ENCODE data around the gene ABHD18.
A peak's percentile ranks its signal among the peaks of the same experiment; 100 is the strongest.
"Not testable (repeated sequence)": the region's sequence is repeated elsewhere in the genome, so short reads cannot be mapped to it uniquely, and the experiment has no call there.

ABHD18 gene

GRCh38 chr4:127965062-127965802 is at the start of gene ABHD18, which contains the start of gene MFSD8:
ABHD18 (plus strand) TSS chr4:127965406; CDS start chr4:127982956, 17,550 bp downstream.
MFSD8 (minus strand) TSS chr4:127965173; CDS start chr4:127965133, 40 bp downstream.
- DNase-seq (ENCODE audit: low read depth) = peak; percentile 93

DNA sequence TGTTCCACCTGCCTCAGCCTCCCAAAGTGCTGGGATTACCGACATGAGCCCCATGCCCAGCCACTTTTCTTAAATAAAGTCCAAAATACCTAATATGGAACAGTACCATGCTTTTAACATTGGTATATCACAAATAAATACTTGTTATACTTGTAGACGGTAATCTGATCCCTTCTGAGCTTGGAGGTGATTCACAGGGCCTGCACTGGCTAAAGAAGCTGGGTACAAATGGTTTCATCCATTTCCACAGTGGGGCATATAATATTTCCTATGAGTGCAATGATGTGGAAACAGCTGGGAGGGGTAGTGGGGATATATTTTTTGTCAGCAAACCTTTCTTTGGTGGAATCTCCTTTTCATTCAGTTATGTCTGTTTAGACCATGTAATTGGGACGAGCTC is 48.7 kb upstream of the ABHD18 start:
- no peak for DNase-seq (ENCODE audit: low read depth)

DNA sequence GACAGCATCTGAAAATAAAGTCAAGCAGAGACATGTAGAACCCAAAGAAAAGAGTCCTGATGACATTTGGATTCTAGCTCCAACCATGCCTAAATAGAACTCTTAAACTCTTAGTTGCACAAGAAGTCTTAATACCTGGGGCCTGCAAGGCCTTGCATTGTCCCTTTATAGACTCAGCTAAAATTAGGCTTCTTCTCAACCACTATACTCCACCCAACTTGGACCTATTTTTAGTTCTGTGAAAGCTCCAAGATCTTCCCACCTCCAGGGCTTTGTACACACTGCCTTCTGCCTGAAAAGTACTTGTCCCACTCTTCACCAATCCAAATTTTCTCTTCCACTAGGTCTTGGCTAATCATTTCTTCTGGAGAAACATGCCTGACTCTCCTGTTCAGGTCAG is 48.1 kb upstream of the ABHD18 start:
- DNase-seq (ENCODE audit: low read depth) = no peak

DNA sequence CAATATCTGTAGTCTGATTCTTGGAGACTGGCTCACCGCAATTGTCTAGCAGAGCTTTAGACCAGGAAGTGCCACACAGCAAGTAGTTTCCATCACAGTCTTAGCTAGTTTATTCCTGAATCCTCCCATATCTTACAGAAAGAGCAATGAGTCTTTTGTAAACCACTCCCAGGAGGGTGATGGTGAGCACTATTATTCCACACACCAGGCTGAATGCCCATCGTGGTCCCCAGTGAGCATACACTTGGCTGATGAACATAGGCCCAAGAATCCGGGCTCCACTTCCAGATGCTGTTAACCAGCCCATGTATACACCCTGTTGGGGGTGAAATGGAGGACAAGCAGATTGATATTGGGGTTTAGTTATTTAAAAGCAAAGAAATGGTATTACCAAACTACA is 44.7 kb upstream of the ABHD18 start:
- no peak for DNase-seq (ENCODE audit: low read depth)

DNA sequence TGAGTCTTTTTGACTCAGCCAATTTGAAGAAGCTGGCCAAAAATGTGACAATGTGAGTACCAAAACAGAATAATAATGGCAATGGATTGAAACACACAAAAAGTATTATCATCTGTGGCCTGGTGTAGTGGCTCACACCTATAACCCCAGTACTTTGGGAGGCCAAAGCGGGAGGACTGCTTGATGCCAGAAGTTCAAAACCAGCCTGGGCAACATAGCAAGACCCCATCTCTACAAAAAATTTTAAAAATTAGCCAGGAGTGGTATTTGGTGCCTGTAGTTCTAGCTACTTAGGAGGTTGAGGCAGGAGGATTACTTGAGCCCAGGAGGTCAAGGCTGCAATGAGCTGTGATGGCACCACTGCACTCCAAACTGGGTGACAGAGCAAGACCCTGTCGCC is 43.0 kb upstream of the ABHD18 start:
- no peak for DNase-seq (ENCODE audit: low read depth)

DNA sequence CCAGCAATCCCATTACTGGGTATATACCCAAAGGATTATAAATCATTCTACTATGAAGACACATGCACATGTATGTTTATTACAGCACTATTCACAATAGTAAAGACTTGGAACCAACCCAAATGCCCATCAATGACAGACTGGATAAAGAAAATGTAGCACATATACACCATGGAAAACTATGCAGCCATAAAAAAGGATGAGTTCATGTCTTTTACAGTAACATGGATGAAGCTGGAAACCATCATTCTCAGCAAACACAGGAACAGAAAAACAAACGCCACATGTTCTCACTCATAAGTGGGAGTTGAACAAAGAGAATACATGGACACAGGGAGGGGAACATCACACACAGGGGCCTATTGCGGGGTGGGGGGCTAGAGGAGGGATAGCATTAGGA is 39.5 kb upstream of the ABHD18 start:
- DNase-seq (ENCODE audit: low read depth) = not testable (repeated sequence)

- no peak for DNase-seq (ENCODE audit: low read depth)
These were observed 35.0 kb upstream of the ABHD18 start for GRCh38 chr4:127930175-127930574.

DNA sequence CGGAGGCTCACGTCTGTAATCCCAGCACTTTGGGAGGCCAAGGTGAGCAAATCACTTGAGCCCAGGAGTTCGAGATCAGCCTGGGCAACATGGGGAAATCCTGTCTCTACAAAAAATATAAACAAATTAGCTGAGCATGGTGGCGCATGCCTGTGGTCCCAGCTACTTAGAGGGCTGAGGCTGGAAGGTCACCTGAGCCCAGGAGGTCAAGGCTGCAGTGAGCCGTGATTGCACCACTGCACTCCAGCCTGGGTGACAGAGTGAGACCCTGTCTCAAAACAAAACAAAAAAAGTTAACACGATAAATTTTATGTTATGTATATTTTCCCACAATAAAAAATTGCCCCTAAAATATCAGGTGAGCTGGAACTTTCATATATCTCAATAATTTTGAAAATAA is 33.4 kb upstream of the ABHD18 start:
- not testable (repeated sequence) for DNase-seq (ENCODE audit: low read depth)

GRCh38 chr4:127936974-127937373 is 28.2 kb upstream of the ABHD18 start:
- DNase-seq (ENCODE audit: low read depth) = peak; percentile 19

- no peak for DNase-seq (ENCODE audit: low read depth)
These were observed 8.1 kb upstream of the ABHD18 start for GRCh38 chr4:127957105-127957504.

GRCh38 chr4:127959794-127960193 is 5.4 kb upstream of the ABHD18 start:
- no peak for DNase-seq (ENCODE audit: low read depth)

- not testable (repeated sequence) for DNase-seq (ENCODE audit: low read depth)
These were observed 1.4 kb upstream of the ABHD18 start for GRCh38 chr4:127963633-127964398.

DNA sequence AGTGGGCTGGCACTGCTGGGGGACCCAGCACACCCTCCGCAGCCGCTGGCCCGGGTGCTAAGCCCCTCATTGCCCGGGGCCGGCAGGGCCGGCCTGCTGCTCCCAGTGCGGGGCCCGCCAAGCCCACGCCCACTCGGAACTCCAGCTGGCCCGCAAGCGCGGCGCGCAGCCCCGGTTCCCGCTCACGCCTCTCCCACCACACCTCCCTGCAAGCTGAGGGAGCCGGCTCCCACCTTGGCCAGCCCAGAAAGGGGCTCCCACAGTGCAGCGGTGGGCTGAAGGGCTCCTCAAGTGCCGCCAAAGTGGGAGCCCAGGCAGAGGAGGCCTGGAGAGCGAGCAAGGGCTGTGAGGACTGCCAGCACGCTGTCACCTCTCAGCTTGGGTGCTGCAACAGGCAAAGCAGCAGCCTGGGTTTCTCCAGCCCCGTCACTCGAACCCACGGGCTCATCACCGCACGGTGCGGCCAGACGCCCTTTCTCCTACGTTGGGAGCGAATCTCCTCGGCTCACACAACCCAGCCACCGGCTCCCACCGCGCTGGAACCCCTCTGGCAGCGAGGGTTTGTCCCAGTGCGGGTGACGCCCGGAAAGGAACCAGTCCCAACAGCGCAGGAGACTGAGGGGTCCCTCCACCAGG is 662 bp upstream of the ABHD18 start:
- DNase-seq (ENCODE audit: low read depth) = not testable (repeated sequence)

DNA sequence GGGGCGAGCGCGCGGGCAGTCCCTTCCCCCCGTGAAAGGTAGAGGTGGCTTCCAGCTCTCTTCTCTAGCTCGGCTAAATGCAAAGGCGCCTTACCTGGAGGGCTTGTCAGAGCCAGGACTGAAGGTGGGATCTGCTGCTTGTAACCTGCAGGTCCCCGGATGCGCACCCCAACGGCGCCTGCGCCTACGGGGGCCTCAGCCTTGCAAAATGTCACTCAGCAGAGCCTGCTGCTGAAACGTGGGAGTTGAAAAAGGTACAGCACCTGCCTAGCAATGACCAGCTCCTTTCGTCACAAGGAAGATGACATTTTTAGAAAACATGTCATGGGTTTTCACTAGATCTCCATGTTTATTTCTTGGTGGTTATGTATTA is 583 bp downstream of the ABHD18 start:
- peak; percentile 6 for DNase-seq (ENCODE audit: low read depth)

DNA sequence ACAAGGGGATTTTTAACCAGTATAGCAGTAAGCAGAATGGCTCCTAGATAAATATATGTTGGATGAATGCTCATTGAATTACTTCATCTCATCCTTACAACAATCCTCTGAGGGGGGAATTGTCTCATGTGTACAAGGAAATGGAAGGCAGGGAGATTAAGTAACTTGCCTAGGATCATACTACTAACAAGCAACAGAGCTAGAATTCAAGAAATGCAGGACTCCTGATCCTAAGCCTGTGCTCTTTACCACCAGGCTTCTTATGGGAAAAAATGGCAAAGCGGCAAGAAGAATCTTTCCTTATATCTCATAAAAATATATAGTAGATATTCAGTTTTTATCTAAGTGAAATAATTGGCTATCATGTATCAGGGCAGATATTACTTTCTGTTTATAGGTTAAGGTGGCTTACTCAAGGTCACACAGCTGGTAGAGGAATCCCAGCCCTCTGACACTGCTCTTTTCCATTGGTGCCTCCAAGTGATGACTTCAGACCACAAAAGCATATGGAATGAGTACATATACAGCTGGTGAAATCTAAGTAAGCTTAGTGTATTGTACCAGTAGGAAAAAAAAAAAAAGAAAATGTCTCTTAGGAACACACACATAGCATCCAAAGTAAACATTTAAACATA is 2.1 kb downstream of the ABHD18 start:
- DNase-seq (ENCODE audit: low read depth) = peak; percentile 43

- DNase-seq (ENCODE audit: low read depth) = no peak
These were observed 3.4 kb downstream of the ABHD18 start for GRCh38 chr4:127968586-127968985.

DNA sequence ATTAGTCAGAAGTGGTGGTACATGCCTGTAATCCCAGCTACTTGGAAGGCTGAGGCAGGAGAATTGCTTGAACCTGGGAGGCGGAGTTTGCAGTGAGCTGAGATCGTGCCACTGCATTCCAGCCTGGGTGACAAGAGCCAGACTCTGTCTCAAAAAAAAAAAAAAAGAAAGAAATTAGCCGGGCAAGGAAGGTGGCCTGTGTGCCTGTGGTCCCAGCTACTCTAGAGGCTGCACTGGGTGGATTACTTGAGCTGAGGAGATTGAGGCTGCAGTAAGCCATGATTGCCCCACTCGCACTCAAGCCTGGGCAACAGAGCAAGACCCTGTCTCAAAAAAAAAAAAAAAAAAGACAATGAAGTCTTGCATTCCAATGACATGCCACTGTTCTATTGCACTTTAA is 5.7 kb downstream of the ABHD18 start:
- DNase-seq (ENCODE audit: low read depth) = not testable (repeated sequence)

DNA sequence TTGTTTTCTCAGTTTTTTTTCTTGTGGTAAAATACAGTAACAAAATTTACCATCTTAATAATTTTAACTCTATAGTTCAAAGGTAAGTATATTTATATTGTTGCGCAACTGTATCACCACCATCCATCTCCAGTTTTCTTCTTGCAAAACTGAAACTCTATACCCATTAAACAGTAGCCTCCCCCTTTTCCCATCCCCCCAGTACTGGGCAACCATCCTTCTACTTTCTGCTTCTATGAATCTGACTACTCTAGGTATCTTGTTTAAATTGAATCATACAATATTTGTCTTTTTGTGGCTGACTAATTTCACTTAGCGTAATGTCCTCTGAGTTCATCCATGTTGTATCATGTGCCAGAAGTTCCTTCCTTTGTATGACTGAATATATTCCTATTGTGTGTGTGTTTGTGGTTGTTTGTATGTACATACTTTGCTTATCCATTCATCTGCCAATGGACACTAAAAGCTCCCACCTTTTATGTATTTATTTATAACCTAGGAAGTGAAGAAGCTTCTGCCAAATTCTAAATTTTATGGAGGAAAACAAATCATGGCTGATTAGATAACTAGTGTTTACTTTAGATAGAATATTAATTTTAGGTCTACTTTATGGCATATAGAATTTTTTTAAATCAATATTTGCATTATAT is 10.0 kb downstream of the ABHD18 start:
- peak; percentile 9 for DNase-seq (ENCODE audit: low read depth)

- no peak for DNase-seq (ENCODE audit: low read depth)
These were observed 13.7 kb downstream of the ABHD18 start for GRCh38 chr4:127978930-127979329.

DNA sequence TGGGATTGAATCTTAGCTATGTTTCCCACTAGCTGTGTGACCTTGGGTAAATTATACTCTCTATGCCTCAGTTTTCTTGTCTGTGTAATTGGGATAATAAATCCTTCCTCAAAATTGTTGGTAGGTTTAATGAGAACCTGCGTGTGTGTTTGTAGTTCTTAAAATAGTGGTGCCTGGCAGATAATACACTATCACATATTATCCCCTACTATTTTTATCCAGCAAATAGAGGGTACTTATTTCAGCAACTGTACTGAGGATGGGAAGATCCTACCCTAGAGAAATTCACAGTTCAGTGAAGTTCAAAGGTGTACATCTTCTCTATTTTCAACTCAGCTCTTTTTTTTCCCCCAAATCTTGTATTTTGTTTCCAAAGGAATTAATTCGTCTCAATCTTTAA is 17.2 kb downstream of the ABHD18 start:
- DNase-seq (ENCODE audit: low read depth) = no peak

DNA sequence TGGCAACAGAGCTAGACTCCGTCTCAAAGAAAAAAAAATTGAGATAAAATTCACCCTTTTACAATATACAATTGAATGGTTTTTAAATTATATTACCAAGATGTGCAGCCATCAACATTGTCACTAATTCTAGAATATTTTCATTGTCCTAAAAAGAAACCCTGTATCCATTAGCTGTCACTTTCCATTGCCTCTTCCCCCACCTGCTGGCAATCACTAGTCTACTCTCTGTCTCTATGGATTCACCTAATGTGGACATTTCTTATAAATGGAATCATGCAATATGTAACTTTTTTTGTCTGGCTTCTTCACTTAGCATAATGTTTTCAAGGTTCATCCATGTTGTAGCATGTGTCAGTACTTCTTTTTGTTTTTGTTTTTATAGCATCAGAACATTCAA is 20.8 kb downstream of the ABHD18 start:
- no peak for DNase-seq (ENCODE audit: low read depth)

GRCh38 chr4:127988638-127989037 is 23.4 kb downstream of the ABHD18 start:
- DNase-seq (ENCODE audit: low read depth) = no peak
